ENCODE measurements around the gene C14orf132. TPM values are rescaled to one million over a fixed set of nuclear protein-coding genes. Genes with fewer than 3 reads are reported as not detected.
A peak's percentile ranks its signal among the peaks of the same experiment; 100 is the strongest.

Gene C14orf132
- total RNA-seq, 4 donors from 2014 or later: 3.5 to 6.4 (median 5.0) TPM

- Histone ChIP-seq H3K4me3 (no peak overlapping the region), H3K27me3 (no peaks in the 10 kb centered on the region), H3K4me1 (no peaks in the 10 kb centered on the region), H3K27ac (peak overlapping the region in 2 of 4 donors; percentile 1 to 28), H3K9me3 (no peaks in the 10 kb centered on the region), H3K36me3 (no peaks in the 10 kb centered on the region)
- in situ Hi-C loops (cut with MboI; ENCODE audit: low pct_ligation_motif_present in 1 of 4, low pct_unique_long_range_greater_than_20kb in 1 of 4, low sequenced_read_pairs in 3 of 4) (no loop called here), intact Hi-C loops (cut with DNase I; ENCODE audit: low total_unique reads) (no loop called here)
- TF ChIP-seq EP300 (IDR thresholded peaks at IDR 0.05; ENCODE audit: low read depth) (no peak), POLR2A (IDR thresholded peaks at IDR 0.05) (no peak), POLR2AphosphoS5 (IDR thresholded peaks at IDR 0.05) (no peak), CTCF (IDR thresholded peaks at IDR 0.05) (no peak)
- DNase-seq: no peak
- WGBS, 2 donors (ENCODE audit: low coverage in 1 of 2): 76% methylated on average over 5 of the region's 5 CpGs; no CpG with 5 or more reads in 1 of the 2 donors
Observed at GRCh38 chr14:96126783-96127271, 87.7 kb downstream of the C14orf132 start.

- intact Hi-C loops (cut with DNase I; ENCODE audit: low total_unique reads): no loop called here
- 83 to 90% methylated on average over 1 to 7 of the region's 7 CpGs for WGBS, 2 donors (ENCODE audit: low coverage in 1 of 2)
- H3K27me3 ChIP-seq: no peaks in the 10 kb centered on the region
- no peak overlapping the region for H3K4me3 ChIP-seq
- TF ChIP-seq CTCF (IDR thresholded peaks at IDR 0.05) (no peak), EP300 (IDR thresholded peaks at IDR 0.05; ENCODE audit: low read depth) (no peak), POLR2A (IDR thresholded peaks at IDR 0.05) (no peak), POLR2AphosphoS5 (IDR thresholded peaks at IDR 0.05) (no peak)
- in situ Hi-C loops (cut with MboI; ENCODE audit: low pct_ligation_motif_present in 1 of 4, low pct_unique_long_range_greater_than_20kb in 1 of 4, low sequenced_read_pairs in 3 of 4): no loop called here
- no peaks in the 10 kb centered on the region for H3K9me3 ChIP-seq
- no peaks in the 10 kb centered on the region for H3K36me3 ChIP-seq
- no peaks in the 10 kb centered on the region for H3K4me1 ChIP-seq
- H3K27ac ChIP-seq: no peak overlapping the region
- DNase-seq: no peak
Observed at GRCh38 chr14:96129128-96129736, 90.1 kb downstream of the C14orf132 start.

GRCh38 chr14:96130391-96130790, 91.2 kb downstream of the C14orf132 start:
- Histone ChIP-seq H3K9me3 (no peaks in the 10 kb centered on the region), H3K27ac (no peak overlapping the region), H3K4me3 (no peak overlapping the region), H3K4me1 (no peaks in the 10 kb centered on the region), H3K36me3 (no peaks in the 10 kb centered on the region), H3K27me3 (no peaks in the 10 kb centered on the region)
- intact Hi-C loops (cut with DNase I; ENCODE audit: low total_unique reads) (no loop called here), in situ Hi-C loops (cut with MboI; ENCODE audit: low pct_ligation_motif_present in 1 of 4, low pct_unique_long_range_greater_than_20kb in 1 of 4, low sequenced_read_pairs in 3 of 4) (no loop called here)
- WGBS, 2 donors (ENCODE audit: low coverage in 1 of 2): 87 to 91% methylated on average over 6 of the region's 6 CpGs
- no peak for TF ChIP-seq CTCF (IDR thresholded peaks at IDR 0.05)
- no peak for TF ChIP-seq POLR2A (IDR thresholded peaks at IDR 0.05)
- no peak for TF ChIP-seq POLR2AphosphoS5 (IDR thresholded peaks at IDR 0.05)
- no peak for TF ChIP-seq EP300 (IDR thresholded peaks at IDR 0.05; ENCODE audit: low read depth)
- DNase-seq: no peak

GRCh38 chr14:96130854-96131253, 91.7 kb downstream of the C14orf132 start:
- DNase-seq: no peak
- Histone ChIP-seq H3K36me3 (no peaks in the 10 kb centered on the region), H3K4me3 (no peak overlapping the region), H3K9me3 (no peaks in the 10 kb centered on the region), H3K27me3 (no peaks in the 10 kb centered on the region), H3K27ac (no peak overlapping the region), H3K4me1 (no peaks in the 10 kb centered on the region)
- in situ Hi-C loops (cut with MboI; ENCODE audit: low pct_ligation_motif_present in 1 of 4, low pct_unique_long_range_greater_than_20kb in 1 of 4, low sequenced_read_pairs in 3 of 4) (no loop called here), intact Hi-C loops (cut with DNase I; ENCODE audit: low total_unique reads) (no loop called here)
- 50 to 74% methylated on average over 2 of the region's 2 CpGs for WGBS, 2 donors (ENCODE audit: low coverage in 1 of 2)
- TF ChIP-seq POLR2AphosphoS5 (IDR thresholded peaks at IDR 0.05): no peak

DNA sequence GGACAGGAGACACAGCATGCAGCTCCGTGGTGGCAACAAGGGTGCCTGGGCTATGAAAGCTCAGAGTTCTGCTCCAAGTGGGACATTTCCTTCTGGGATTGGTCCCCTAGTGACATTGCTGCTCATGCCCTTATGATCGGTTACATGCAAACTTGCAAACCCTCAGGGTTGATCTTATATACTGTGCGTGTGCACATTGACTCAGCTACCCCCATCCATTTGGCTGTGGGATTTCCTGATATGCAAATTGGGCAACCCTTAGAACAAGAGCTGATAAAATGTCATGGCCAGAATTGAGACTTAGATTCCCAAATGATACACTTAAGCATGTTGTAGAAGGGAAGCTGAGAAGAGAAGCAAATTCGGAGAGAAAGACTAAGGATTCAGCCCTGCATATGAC, 92.7 kb downstream of the C14orf132 start:
- no peaks in the 10 kb centered on the region for H3K4me1 ChIP-seq
- H3K27ac ChIP-seq: no peak overlapping the region
- intact Hi-C loops (cut with DNase I; ENCODE audit: low total_unique reads) (no loop called here), in situ Hi-C loops (cut with MboI; ENCODE audit: low pct_ligation_motif_present in 1 of 4, low pct_unique_long_range_greater_than_20kb in 1 of 4, low sequenced_read_pairs in 3 of 4) (no loop called here)
- TF ChIP-seq EP300 (IDR thresholded peaks at IDR 0.05; ENCODE audit: low read depth): no peak
- no peak for TF ChIP-seq CTCF (IDR thresholded peaks at IDR 0.05)
- H3K4me3 ChIP-seq: no peak overlapping the region
- DNase-seq: no peak
- WGBS, 2 donors (ENCODE audit: low coverage in 1 of 2): 66% methylated on average over 4 of the region's 4 CpGs; no CpG with 5 or more reads in 1 of the 2 donors
- H3K27me3 ChIP-seq: no peaks in the 10 kb centered on the region
- no peaks in the 10 kb centered on the region for H3K9me3 ChIP-seq
- no peaks in the 10 kb centered on the region for H3K36me3 ChIP-seq

All from transverse colon (tissue), 4 donors.